GM12874 (cell line): ENCODE data around the gene C16orf92.

ENCODE experiments used
- TF ChIP-seq, protein P1 (sequence below): IDR thresholded peaks from 2 replicates; pipeline ENCODE4 v1.5.1; 2011; ENCODE audit warnings: low read depth, mild to moderate bottlenecking, control low read depth, low read length, moderate library complexity; ENCODE audit not compliant: insufficient read depth

C16orf92 gene

DNA sequence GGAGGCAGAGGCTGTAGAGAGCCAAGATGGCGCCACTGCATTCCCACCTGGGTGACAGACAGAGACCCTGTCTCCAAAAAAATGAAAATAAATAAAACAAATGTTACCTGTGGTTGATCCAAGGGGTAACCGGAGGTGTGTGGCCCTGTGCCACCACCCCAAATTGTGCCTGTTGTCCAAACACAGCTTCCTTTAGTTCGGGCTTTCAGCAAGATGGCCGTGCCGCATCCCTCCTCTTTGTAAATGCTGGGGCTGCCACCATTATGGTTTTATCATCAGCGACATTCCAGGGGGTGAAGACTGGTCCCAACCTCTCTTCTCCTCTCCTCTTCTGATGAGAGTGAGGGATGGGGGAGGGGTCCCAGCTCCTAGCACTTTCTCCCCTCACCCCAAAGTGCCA, at the start of gene C16orf92:
Gene C16orf92, plus strand, starts transcription at position 312 of the 400 bp plus-strand sequence. CDS start 143 bp downstream, outside the sequence.
- TF ChIP-seq, protein P1, sequence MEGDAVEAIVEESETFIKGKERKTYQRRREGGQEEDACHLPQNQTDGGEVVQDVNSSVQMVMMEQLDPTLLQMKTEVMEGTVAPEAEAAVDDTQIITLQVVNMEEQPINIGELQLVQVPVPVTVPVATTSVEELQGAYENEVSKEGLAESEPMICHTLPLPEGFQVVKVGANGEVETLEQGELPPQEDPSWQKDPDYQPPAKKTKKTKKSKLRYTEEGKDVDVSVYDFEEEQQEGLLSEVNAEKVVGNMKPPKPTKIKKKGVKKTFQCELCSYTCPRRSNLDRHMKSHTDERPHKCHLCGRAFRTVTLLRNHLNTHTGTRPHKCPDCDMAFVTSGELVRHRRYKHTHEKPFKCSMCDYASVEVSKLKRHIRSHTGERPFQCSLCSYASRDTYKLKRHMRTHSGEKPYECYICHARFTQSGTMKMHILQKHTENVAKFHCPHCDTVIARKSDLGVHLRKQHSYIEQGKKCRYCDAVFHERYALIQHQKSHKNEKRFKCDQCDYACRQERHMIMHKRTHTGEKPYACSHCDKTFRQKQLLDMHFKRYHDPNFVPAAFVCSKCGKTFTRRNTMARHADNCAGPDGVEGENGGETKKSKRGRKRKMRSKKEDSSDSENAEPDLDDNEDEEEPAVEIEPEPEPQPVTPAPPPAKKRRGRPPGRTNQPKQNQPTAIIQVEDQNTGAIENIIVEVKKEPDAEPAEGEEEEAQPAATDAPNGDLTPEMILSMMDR, result no peak

- TF ChIP-seq, protein P1, result no peak
These were observed 49.4 kb upstream of the C16orf92 start, which contains the start of gene TAOK2 for GRCh38 chr16:29973384-29974246. TAOK2 (plus strand) TSS chr16:29973868; CDS start chr16:29977773, 3,905 bp downstream.

GRCh38 chr16:29974291-29975133, 48.5 kb upstream of the C16orf92 start:
- TF ChIP-seq, protein P1, result no peak

DNA sequence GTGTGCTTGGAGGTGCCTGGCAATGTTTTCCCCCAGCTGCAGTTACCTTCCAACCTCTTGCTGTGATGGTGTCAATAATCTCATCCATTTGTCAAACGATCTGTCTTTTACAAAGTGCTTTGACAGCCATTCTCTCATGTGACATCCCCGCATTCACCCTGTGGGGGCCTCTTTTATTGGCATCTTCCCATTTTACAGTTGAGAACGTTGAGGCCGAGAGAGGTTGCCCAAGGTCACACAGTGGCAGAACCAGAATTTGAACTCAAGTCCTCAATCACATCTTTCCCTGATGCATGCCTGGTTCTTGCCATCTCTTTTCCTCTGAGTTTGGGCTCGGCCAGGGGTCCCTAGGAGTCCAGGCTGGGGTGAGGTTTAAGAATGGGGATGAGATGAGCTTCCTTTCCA, 47.9 kb upstream of the C16orf92 start:
- TF ChIP-seq, protein P1, result no peak

DNA sequence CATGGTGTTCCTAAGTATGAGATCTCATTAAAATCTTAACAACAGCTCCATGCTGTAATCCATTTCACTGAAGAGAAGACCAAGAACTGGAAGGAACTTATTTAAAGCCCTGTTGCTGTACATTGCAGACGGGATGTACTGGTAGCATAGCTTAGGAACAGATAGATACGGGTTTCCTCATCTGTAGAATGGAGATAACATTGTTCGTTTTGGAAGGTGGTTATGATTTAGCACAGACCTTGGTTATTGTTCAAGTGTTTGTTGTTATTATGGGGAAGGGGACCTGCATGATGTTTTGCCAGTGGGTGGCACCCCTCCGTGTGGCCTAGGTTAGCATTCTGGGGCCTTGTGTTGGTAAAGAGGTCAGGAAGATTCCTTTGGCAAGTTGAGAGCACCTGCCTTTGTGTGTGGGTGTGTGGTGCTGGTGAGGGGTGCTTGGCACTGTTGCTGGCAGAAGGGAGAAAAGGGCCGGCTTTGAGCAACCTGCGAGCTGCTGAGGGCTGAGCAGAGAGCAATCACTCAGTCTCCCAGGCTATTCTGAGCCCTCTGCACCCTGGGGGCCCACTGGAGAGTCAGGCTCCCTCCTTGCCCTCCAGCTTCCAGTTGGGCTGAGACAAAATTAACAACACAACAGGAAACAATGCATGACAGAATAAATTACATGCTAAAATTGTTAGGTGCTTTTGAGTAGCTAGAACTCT, 47.0 kb upstream of the C16orf92 start:
- TF ChIP-seq, protein P1, result no peak

- TF ChIP-seq, protein P1, result no peak
These were observed 45.8 kb upstream of the C16orf92 start for GRCh38 chr16:29977063-29977825.
